Measurements from ENCODE around the gene QRSL1. TPM values are rescaled to one million over a fixed set of nuclear protein-coding genes. Genes with fewer than 3 reads are reported as not detected.

The QRSL1 gene
- total RNA-seq, 1 experiment from 2014 or later = 19.5 TPM

- Histone ChIP-seq H4K5ac (ENCODE audit: insufficient read length, low read depth, low read length) (no peak overlapping the region), H2BK12ac (ENCODE audit: insufficient read length, low read depth, low read length) (no peak overlapping the region), H4K91ac (ENCODE audit: insufficient read length, low read depth, low read length) (no peak overlapping the region), H3K14ac (ENCODE audit: insufficient read depth, low read length) (no peak overlapping the region), H3K4ac (ENCODE audit: low read depth, low read length) (no peak overlapping the region), H4K8ac (replicated peaks; ENCODE audit: insufficient read length, low read depth, low read length) (no peak overlapping the region), H3K79me2 (ENCODE audit: insufficient read depth, low read length) (no peaks in the 10 kb centered on the region), H3K18ac (ENCODE audit: insufficient read length, low read depth, low read length) (no peak overlapping the region), H2BK5ac (ENCODE audit: insufficient read length, low read length) (no peak overlapping the region), H3K27me3 (ENCODE audit: insufficient read depth, low read length) (no peaks in the 10 kb centered on the region), H3K56ac (ENCODE audit: insufficient read length, low read depth, low read length) (no peak overlapping the region), H2BK20ac (ENCODE audit: low read depth, low read length, poor library complexity, severe bottlenecking) (no peak overlapping the region), H2BK120ac (ENCODE audit: low read depth, low read length, poor library complexity, severe bottlenecking) (no peak overlapping the region), H3K9me3 (ENCODE audit: control insufficient read depth, low read depth, low read length) (no peaks in the 10 kb centered on the region), H3K79me1 (ENCODE audit: insufficient read depth, low read depth, low read length, poor library complexity, severe bottlenecking) (no peaks in the 10 kb centered on the region), H3K9ac (ENCODE audit: extremely low read depth, insufficient read length, low read length) (no peak overlapping the region), H2AFZ (ENCODE audit: low read length) (no peak overlapping the region), H2AK5ac (ENCODE audit: insufficient read length, low read length) (no peak overlapping the region), H3K4me2 (ENCODE audit: insufficient read depth, insufficient read length, low read length) (no peak overlapping the region), H2BK15ac (ENCODE audit: low read depth, low read length) (no peak overlapping the region), H3K4me1 (ENCODE audit: insufficient read depth, low read length) (peaks cover 3% of the 10 kb centered on the region; the same call in 1 of the 2 replicates), H3K23ac (ENCODE audit: insufficient read length, low read depth, low read length) (no peak overlapping the region), H3K23me2 (ENCODE audit: insufficient read length, low read depth, low read length, poor library complexity, severe bottlenecking) (no peaks in the 10 kb centered on the region), H4K20me1 (ENCODE audit: control insufficient read depth, insufficient read depth, insufficient read length) (no peaks in the 10 kb centered on the region), H3K27ac (ENCODE audit: insufficient read length, low read depth, low read length) (no peak overlapping the region), H3T11ph (ENCODE audit: low read length) (no peak overlapping the region)
- H3K27ac Mint-ChIP-seq = no peak overlapping the region; a peak in 1 of 7 replicates
- TF ChIP-seq CTCF (conservative IDR thresholded peaks at IDR 0.05) = no peak
- no peak for DNase-seq
- H3K4me1 Mint-ChIP-seq = peaks cover 29 to 31% of the 10 kb centered on the region in 2 experiments
- WGBS (ENCODE audit: extremely low coverage, insufficient read length, low lambda C conversion rate) = no CpG with 5 or more reads among the region's 3 CpGs
- no peaks in the 10 kb centered on the region for H3K27me3 Mint-ChIP-seq (ENCODE audit: low read depth)
- peaks cover 0 to 5% (median 3%) of the 10 kb centered on the region in 3 experiments; a peak in 5 of 7 replicates for H3K36me3 Mint-ChIP-seq (ENCODE audit: insufficient read depth in 1 of 3, low read depth in 3 of 3)
- no peak overlapping the region for H3K4me3 Mint-ChIP-seq
- H3K9me3 Mint-ChIP-seq = peaks cover 0 to 3% of the 10 kb centered on the region in 2 experiments; a peak in 2 of 5 replicates
Measured at GRCh38 chr6:106671651-106672050, 42.3 kb downstream of the QRSL1 start.

Measured in H9 (cell line).